ENCODE results near the gene AP1M1. TPM values are rescaled to one million over a fixed set of nuclear protein-coding genes. Genes with fewer than 3 reads are reported as not detected.
A peak's percentile ranks its signal among the peaks of the same experiment; 100 is the strongest.

The AP1M1 gene
- total RNA-seq, 1 donor from 2014 or later, result 85.5 TPM

DNA sequence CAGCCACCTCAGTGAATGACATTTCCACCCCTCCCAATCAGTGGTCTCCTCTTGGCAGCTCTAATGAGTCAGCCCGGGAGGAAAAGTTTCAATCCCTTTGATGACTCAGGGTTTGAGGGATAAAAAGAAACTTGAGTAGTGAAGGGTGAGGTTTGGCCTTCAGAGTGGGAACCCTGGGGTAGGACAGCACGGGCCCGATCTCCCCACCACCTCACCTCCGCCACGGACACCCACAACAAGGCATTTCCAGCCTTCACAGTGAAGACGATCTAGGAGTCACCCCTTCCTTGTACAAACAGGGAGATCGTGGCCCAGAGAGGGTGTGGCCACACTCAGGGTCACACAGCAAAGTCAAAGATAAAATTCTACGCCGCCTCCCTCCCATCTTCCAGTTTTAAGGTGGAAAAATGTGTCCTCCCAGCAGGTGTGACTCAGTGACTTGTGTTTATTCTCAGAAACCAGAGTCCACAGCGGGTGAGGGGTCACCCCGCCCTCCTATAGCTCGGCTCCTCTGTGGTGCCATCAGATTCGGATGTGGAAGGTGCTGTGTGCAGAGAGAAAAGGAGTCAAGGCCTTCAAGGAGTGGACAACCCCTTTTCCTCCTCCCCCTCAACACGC is 36.7 kb upstream of the AP1M1 start:
- DNase-seq (ENCODE audit: extremely low spot score, unreplicated experiment), result no peak
- H3K9me3 Mint-ChIP-seq (ENCODE audit: unreplicated experiment), result no peaks in the 10 kb centered on the region
- no peak overlapping the region for H3K4me3 Mint-ChIP-seq (ENCODE audit: unreplicated experiment)
- TF ChIP-seq, protein P1, sequence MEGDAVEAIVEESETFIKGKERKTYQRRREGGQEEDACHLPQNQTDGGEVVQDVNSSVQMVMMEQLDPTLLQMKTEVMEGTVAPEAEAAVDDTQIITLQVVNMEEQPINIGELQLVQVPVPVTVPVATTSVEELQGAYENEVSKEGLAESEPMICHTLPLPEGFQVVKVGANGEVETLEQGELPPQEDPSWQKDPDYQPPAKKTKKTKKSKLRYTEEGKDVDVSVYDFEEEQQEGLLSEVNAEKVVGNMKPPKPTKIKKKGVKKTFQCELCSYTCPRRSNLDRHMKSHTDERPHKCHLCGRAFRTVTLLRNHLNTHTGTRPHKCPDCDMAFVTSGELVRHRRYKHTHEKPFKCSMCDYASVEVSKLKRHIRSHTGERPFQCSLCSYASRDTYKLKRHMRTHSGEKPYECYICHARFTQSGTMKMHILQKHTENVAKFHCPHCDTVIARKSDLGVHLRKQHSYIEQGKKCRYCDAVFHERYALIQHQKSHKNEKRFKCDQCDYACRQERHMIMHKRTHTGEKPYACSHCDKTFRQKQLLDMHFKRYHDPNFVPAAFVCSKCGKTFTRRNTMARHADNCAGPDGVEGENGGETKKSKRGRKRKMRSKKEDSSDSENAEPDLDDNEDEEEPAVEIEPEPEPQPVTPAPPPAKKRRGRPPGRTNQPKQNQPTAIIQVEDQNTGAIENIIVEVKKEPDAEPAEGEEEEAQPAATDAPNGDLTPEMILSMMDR (IDR thresholded peaks at IDR 0.05), result no peak
- H3K36me3 Mint-ChIP-seq (ENCODE audit: unreplicated experiment), result no peaks in the 10 kb centered on the region
- H3K27ac Mint-ChIP-seq (ENCODE audit: unreplicated experiment), result no peak overlapping the region
- H3K27me3 Mint-ChIP-seq (ENCODE audit: unreplicated experiment), result no peaks in the 10 kb centered on the region
- H3K4me1 Mint-ChIP-seq (ENCODE audit: unreplicated experiment), result peaks cover 15% of the 10 kb centered on the region

- Mint-ChIP-seq H3K4me3 (ENCODE audit: unreplicated experiment) (no peak overlapping the region), H3K4me1 (ENCODE audit: unreplicated experiment) (peaks cover 15% of the 10 kb centered on the region), H3K36me3 (ENCODE audit: unreplicated experiment) (no peaks in the 10 kb centered on the region), H3K9me3 (ENCODE audit: unreplicated experiment) (no peaks in the 10 kb centered on the region), H3K27me3 (ENCODE audit: unreplicated experiment) (no peaks in the 10 kb centered on the region), H3K27ac (ENCODE audit: unreplicated experiment) (peak overlapping the region; percentile 34)
- TF ChIP-seq, protein P1 (IDR thresholded peaks at IDR 0.05), result no peak
- DNase-seq (ENCODE audit: extremely low spot score, unreplicated experiment), result no peak
Observed at GRCh38 chr19:16161840-16162239, 35.9 kb upstream of the AP1M1 start.

GRCh38 chr19:16164222-16164890 is 33.4 kb upstream of the AP1M1 start:
- Mint-ChIP-seq H3K27me3 (ENCODE audit: unreplicated experiment) (no peaks in the 10 kb centered on the region), H3K36me3 (ENCODE audit: unreplicated experiment) (no peaks in the 10 kb centered on the region), H3K27ac (ENCODE audit: unreplicated experiment) (no peak overlapping the region), H3K9me3 (ENCODE audit: unreplicated experiment) (no peaks in the 10 kb centered on the region), H3K4me1 (ENCODE audit: unreplicated experiment) (peaks cover 19% of the 10 kb centered on the region), H3K4me3 (ENCODE audit: unreplicated experiment) (no peak overlapping the region)
- DNase-seq (ENCODE audit: extremely low spot score, unreplicated experiment), result no peak
- TF ChIP-seq, protein P1 (IDR thresholded peaks at IDR 0.05), result no peak

DNA sequence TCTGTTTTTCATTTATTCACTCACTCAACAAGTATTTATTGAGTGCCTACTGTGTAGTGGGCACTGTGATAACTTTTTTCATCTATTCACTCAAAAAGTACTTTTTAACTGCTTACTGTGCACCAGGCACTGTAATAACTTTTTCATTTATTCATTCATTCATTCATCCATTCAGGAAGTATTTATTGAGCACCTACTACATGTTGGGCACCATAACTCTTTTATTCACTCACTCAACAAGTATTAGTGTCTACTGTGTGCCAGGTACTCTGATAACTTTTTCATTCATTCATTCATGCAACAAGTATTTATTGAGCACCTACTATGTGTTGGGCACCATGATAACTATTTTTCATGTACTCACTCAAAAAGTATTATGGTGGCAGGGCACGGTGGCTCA is 31.3 kb upstream of the AP1M1 start:
- Mint-ChIP-seq H3K9me3 (ENCODE audit: unreplicated experiment) (no peaks in the 10 kb centered on the region), H3K4me3 (ENCODE audit: unreplicated experiment) (no peak overlapping the region), H3K4me1 (ENCODE audit: unreplicated experiment) (peaks cover 12% of the 10 kb centered on the region), H3K27me3 (ENCODE audit: unreplicated experiment) (no peaks in the 10 kb centered on the region), H3K27ac (ENCODE audit: unreplicated experiment) (no peak overlapping the region), H3K36me3 (ENCODE audit: unreplicated experiment) (no peaks in the 10 kb centered on the region)
- DNase-seq (ENCODE audit: extremely low spot score, unreplicated experiment), result no peak
- TF ChIP-seq, protein P1 (IDR thresholded peaks at IDR 0.05), result no peak

- peaks cover 5% of the 10 kb centered on the region for H3K4me1 Mint-ChIP-seq (ENCODE audit: unreplicated experiment)
- no peaks in the 10 kb centered on the region for H3K27me3 Mint-ChIP-seq (ENCODE audit: unreplicated experiment)
- H3K4me3 Mint-ChIP-seq (ENCODE audit: unreplicated experiment), result no peak overlapping the region
- H3K27ac Mint-ChIP-seq (ENCODE audit: unreplicated experiment), result no peak overlapping the region
- TF ChIP-seq, protein P1 (IDR thresholded peaks at IDR 0.05), result no peak
- no peaks in the 10 kb centered on the region for H3K9me3 Mint-ChIP-seq (ENCODE audit: unreplicated experiment)
- DNase-seq (ENCODE audit: extremely low spot score, unreplicated experiment), result no peak
- H3K36me3 Mint-ChIP-seq (ENCODE audit: unreplicated experiment), result no peaks in the 10 kb centered on the region
Observed at GRCh38 chr19:16167055-16167454, 30.7 kb upstream of the AP1M1 start.

Data from osteocyte (in vitro differentiated cells).